Type B pancreatic cell (in vitro differentiated cells): ENCODE data around the gene LIPG. TPM values are rescaled to one million over a fixed set of nuclear protein-coding genes. Genes with fewer than 3 reads are reported as not detected.

Source experiments
- DNase-seq: peaks from one replicate; pipeline ENCODE4 v3.0.0; 2021; ENCODE audit warnings: mixed read lengths; ENCODE audit not compliant: unreplicated experiment; ENCODE audit errors: extremely low spot score
- H3K27ac Mint-ChIP-seq: 2 replicates; pipeline ENCODE4 v1.8.0; 2021; ENCODE audit warnings: mild to moderate bottlenecking, mixed read lengths
- H3K27me3 Mint-ChIP-seq: 2 replicates; pipeline ENCODE4 v1.8.0; 2021; ENCODE audit warnings: mixed read lengths
- H3K36me3 Mint-ChIP-seq: 2 replicates; pipeline ENCODE4 v1.8.0; 2021; ENCODE audit warnings: mixed read lengths
- H3K4me1 Mint-ChIP-seq: one replicate; pipeline ENCODE4 v1.8.0; 2021; ENCODE audit warnings: mixed read lengths; ENCODE audit not compliant: unreplicated experiment
- H3K4me3 Mint-ChIP-seq: 2 replicates; pipeline ENCODE4 v1.8.0; 2021; ENCODE audit warnings: mild to moderate bottlenecking, mixed read lengths
- H3K9me3 Mint-ChIP-seq: 2 replicates; pipeline ENCODE4 v1.8.0; 2021; ENCODE audit warnings: mixed read lengths
- CTCF ChIP-seq: fragments of 200-600 bp; sonication (generic); conservative IDR thresholded peaks from 2 replicates; pipeline ENCODE4 v1.5.0; 2021; ENCODE audit warnings: antibody characterized with exemption, mild to moderate bottlenecking
- total RNA-seq: library from RNA; stranded (reverse); gene quantifications from 2 replicates; pipeline ENCODE4 v1.2.1, GENCODE V29; 2021; ENCODE audit warnings: low replicate concordance

LIPG gene
- total RNA-seq, 1 donor from 2014 or later = 16.9 TPM

DNA sequence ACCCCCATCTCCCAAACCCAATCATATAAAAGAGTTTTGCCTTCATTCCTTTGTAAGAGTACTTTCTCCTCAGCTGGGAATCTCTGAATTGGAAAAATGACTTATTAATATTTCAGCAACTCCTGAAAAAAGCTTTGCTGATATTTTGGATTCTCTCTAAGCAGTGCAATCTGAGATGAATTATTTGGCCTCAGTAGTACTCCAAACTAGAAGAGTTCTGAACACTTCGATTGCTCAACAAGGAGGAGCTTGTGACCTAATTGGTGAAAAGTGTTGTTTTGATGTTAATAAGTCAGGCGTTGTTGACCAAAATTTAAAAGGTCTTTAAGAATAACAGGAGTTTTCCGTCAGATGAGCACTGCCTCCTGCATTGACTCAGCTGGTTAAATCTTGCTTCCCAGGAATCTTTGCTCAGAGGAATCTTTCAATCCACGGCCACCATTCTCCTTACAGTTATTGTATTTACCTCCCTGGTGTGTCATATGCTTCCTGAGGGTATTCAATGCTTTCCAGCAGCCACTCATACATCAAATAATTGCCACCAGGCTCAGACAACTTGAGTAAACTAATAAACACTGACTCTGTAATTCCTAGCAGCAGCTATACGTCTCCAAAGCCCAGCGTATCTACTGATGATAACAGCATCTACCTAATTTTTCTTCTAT is 24.5 kb upstream of the LIPG start:
- TF ChIP-seq CTCF = no peak
- Mint-ChIP-seq H3K27ac (no peak overlapping the region), H3K27me3 (no peaks in the 10 kb centered on the region), H3K9me3 (no peaks in the 10 kb centered on the region), H3K4me3 (no peak overlapping the region), H3K4me1 (no peaks in the 10 kb centered on the region), H3K36me3 (no peaks in the 10 kb centered on the region)
- DNase-seq = no peak

GRCh38 chr18:49544362-49544761 is 17.5 kb upstream of the LIPG start:
- no peaks in the 10 kb centered on the region for H3K9me3 Mint-ChIP-seq
- no peak for DNase-seq
- TF ChIP-seq CTCF = no peak
- no peaks in the 10 kb centered on the region for H3K4me1 Mint-ChIP-seq
- H3K27me3 Mint-ChIP-seq = no peaks in the 10 kb centered on the region
- H3K36me3 Mint-ChIP-seq = no peaks in the 10 kb centered on the region
- H3K4me3 Mint-ChIP-seq = no peak overlapping the region
- no peak overlapping the region for H3K27ac Mint-ChIP-seq

GRCh38 chr18:49546278-49546677 is 15.6 kb upstream of the LIPG start:
- no peak for TF ChIP-seq CTCF
- no peaks in the 10 kb centered on the region for H3K36me3 Mint-ChIP-seq
- H3K4me1 Mint-ChIP-seq = no peaks in the 10 kb centered on the region
- no peak for DNase-seq
- no peak overlapping the region for H3K27ac Mint-ChIP-seq
- H3K27me3 Mint-ChIP-seq = no peaks in the 10 kb centered on the region
- H3K9me3 Mint-ChIP-seq = no peaks in the 10 kb centered on the region
- no peak overlapping the region for H3K4me3 Mint-ChIP-seq

DNA sequence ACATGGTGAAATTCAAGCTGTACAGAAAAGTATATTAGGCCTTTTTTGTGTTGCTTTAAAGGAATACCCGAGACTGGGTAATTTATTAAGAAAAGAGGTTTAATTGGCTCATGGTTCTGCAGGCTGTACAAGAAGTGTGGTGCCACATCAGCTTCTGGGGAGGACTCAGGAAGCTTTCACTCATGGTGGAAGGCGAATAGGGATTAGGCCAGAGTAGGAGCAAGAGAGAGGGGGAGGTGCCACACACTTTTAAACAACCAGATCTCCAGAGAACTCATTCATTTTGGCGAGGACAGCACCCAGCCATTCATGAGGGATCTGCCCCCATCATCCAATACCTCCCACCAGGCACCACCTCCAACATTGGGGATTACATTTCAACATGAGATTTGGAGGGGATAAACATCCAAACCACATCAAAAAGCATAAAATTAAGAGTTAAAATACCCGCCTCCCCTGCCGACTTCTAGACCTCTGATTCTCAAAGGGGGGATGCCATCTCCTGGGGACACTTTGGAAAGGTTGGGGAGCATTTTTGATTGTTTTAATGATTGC is 15.1 kb upstream of the LIPG start:
- Mint-ChIP-seq H3K9me3 (no peaks in the 10 kb centered on the region), H3K4me1 (no peaks in the 10 kb centered on the region), H3K27me3 (no peaks in the 10 kb centered on the region), H3K36me3 (no peaks in the 10 kb centered on the region), H3K27ac (no peak overlapping the region), H3K4me3 (no peak overlapping the region)
- no peak for TF ChIP-seq CTCF
- DNase-seq = no peak

GRCh38 chr18:49547701-49548100 is 14.2 kb upstream of the LIPG start:
- Mint-ChIP-seq H3K27ac (no peak overlapping the region), H3K4me1 (no peaks in the 10 kb centered on the region), H3K4me3 (no peak overlapping the region), H3K9me3 (no peaks in the 10 kb centered on the region), H3K27me3 (no peaks in the 10 kb centered on the region), H3K36me3 (no peaks in the 10 kb centered on the region)
- no peak for DNase-seq
- TF ChIP-seq CTCF = no peak
